Fibroblast of mammary gland (primary cell): ENCODE data around the gene COL27A1.

ENCODE experiments used
- DNase-seq: peaks from one replicate; pipeline ENCODE4 v3.0.0-alpha.2; 2010; ENCODE audit warnings: low read depth
- H3K4me3 ChIP-seq: 2 replicates; pipeline ENCODE4 v1.5.1; 2011; ENCODE audit warnings: low read depth, mild to moderate bottlenecking, low read length, moderate library complexity; ENCODE audit not compliant: control insufficient read depth
- CTCF ChIP-seq: conservative IDR thresholded peaks from 2 replicates; pipeline ENCODE4 v1.5.1; 2011; ENCODE audit warnings: low read depth, low read length, inconsistent platforms; ENCODE audit not compliant: control insufficient read depth, insufficient read depth

The COL27A1 gene

GRCh38 chr9:114149765-114150340 lies 5.5 kb upstream of the COL27A1 start:
- H3K4me3 ChIP-seq, result no peak overlapping the region
- no peak for DNase-seq
- no peak for TF ChIP-seq CTCF

- TF ChIP-seq CTCF, result no peak
- no peak for DNase-seq
These were observed 4.7 kb upstream of the COL27A1 start for GRCh38 chr9:114150608-114151007.

GRCh38 chr9:114151426-114151956 lies 3.8 kb upstream of the COL27A1 start:
- H3K4me3 ChIP-seq, result no peak overlapping the region
- TF ChIP-seq CTCF, result no peak
- DNase-seq, result no peak

More at GRCh38 chr9:114150608-114151007, 4.7 kb upstream of the COL27A1 start:
- no peak overlapping the region for H3K4me3 ChIP-seq

GRCh38 chr9:114153761-114154599 lies 1.4 kb upstream of the COL27A1 start:
- DNase-seq, result no peak
- TF ChIP-seq CTCF, result peak; percentile 20

DNA sequence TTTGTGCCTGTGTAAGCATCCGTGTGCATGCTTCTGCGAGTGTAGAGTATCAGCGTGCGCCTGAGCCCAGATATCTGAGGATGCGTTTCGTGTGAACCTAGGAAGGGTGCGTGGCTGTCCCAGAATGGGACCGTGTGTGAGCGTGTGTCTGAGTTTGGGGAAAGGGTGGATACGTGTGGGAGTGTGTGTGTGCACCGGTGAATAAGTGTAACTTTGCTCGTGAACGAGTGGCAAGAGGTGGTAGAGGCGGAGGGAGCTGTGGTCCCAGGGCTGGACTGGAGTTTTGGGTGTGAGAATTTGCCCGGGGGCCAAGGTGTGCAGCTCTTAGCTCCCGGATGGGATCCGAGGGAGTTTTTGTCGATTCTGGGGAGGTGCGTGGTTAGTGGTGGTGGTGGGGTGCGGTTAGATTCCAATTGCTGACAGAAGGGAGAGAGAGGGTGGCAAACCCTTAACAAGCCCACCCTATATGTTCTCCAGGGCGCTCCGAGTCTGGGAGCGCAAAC lies 686 bp upstream of the COL27A1 start:
- no peak for TF ChIP-seq CTCF
- no peak overlapping the region for H3K4me3 ChIP-seq
- DNase-seq, result no peak

More at GRCh38 chr9:114153761-114154599, 1.4 kb upstream of the COL27A1 start:
- H3K4me3 ChIP-seq, result peak overlapping the region; percentile 12

GRCh38 chr9:114155995-114156656 lies 789 bp downstream of the COL27A1 start:
- peak overlapping the region; percentile 55 for H3K4me3 ChIP-seq
- no peak for TF ChIP-seq CTCF
- no peak for DNase-seq
